Ovary (tissue), 9 donors: ENCODE data around the gene APBA1. TPM values are rescaled to one million over a fixed set of nuclear protein-coding genes. Genes with fewer than 3 reads are reported as not detected.
"Not testable (repeated sequence)": the region's sequence is repeated elsewhere in the genome, so short reads cannot be mapped to it uniquely, and the experiment has no call there.

ENCODE experiments used
- DNase-seq, 5 donors: peaks; one replicate each; pipeline ENCODE4 v3.0.0-alpha.2; 2019 to 2020
- H3K27ac ChIP-seq, 2 donors: fragments of 200-600 bp; one replicate each; pipeline versions ENCODE4 v1.5.1 to v1.8.0; 2019 to 2022
- H3K27me3 ChIP-seq: fragments of 200-600 bp; one replicate; pipeline ENCODE4 v1.8.0; 2022
- H3K36me3 ChIP-seq: fragments of 200-600 bp; sonication (generic); one replicate; pipeline ENCODE4 v1.5.1; 2019
- H3K4me1 ChIP-seq: one replicate; pipeline ENCODE4 v1.8.1; 2013; ENCODE audit warnings: mild to moderate bottlenecking, moderate library complexity; ENCODE audit not compliant: insufficient read depth
- H3K4me3 ChIP-seq: fragments of 200-600 bp; sonication (generic); one replicate; pipeline ENCODE4 v1.5.1; 2017
- H3K9me3 ChIP-seq, 2 donors: fragments of 200-600 bp in 1 of 2; sonication (generic) in 1 of 2; one replicate each; pipeline versions ENCODE4 v1.5.1 to v1.8.1; 2013 to 2019; ENCODE audit warnings: mild to moderate bottlenecking in 1 of 2, moderate library complexity in 1 of 2
- EP300 ChIP-seq: sonication (generic); formaldehyde crosslinking; IDR thresholded peaks from one replicate; pipeline ENCODE4 v1.6.1; 2017; ENCODE audit warnings: antibody characterized with exemption
- POLR2A ChIP-seq: fragments of 450-650 bp; IDR thresholded peaks from one replicate; pipeline ENCODE4 v1.6.1; 2017; ENCODE audit warnings: antibody characterized with exemption, mild to moderate bottlenecking, moderate library complexity
- WGBS, 3 donors: extraction: QIAGEN DNeasy Blood & Tissue Kit in 1 of 3; methylation state at CpG; one replicate each; pipeline versions ENCODE4 v1.1.5 to v1.1.7; 2013 to 2017; 5-methylcytosine and 5-hydroxymethylcytosine counted together
- intact Hi-C, 4 donors: fragments of 100-400 bp; cut with DNase I; formaldehyde crosslinking; loops; one replicate each; pipeline versions ENCODE4 v1.11.0 to v1.15.1; 2022 to 2023
- polyA plus RNA-seq, 2 donors: library from polyadenylated mRNA; stranded (reverse); fragments of 200-250 nt in 1 of 2; fragments of 350-450 nt in 1 of 2; fragmentation: Illumina TruSeq in 1 of 2; extraction: RNeasy Lipid Tissue Mini Kit (QIAGEN cat#74804) in 1 of 2; gene quantifications; one replicate each; pipeline ENCODE4 v1.2.3, GENCODE V29; 2013 to 2014
- total RNA-seq, 7 donors: library from RNA; depleted of rRNA in 2 of 7; stranded (reverse); fragments of >200 nt in 2 of 7; fragmentation: NEBNext Ultra II Directional in 3 of 7; extraction: Animal tissue kit (Norgen Biotek cat#: 25700) in 3 of 7; gene quantifications; one replicate each; pipeline versions ENCODE4 v1.1.0 to v1.2.4, GENCODE V29; 2016 to 2023
- TF ChIP-seq, protein P1 (sequence below), 3 donors: fragments of 450-650 bp in 2 of 3; fragments of 200-600 bp in 1 of 3; IDR thresholded peaks; one replicate each; pipeline versions ENCODE4 v1.5.1 to v1.8.0; 2016 to 2022; ENCODE audit warnings: antibody characterized with exemption in 3 of 3, mild to moderate bottlenecking in 1 of 3
- donor health status: DM: no; HTN: no; CAD: no; lungs with moderate emphysema.
- donor health status: DM: no; HTN: no; CAD: no.
- donor health status: Bipolar disorder and iron deficiency.
- donor health status: DM: yes; HTN: yes; CAD: no.
- donor health status: DM: no; HTN: no; CAD: no.
- donor health status: DM: yes; HTN: yes; CAD: no.

Gene APBA1
- total and polyA plus RNA-seq, 9 donors, result 2.8 to 17.6 (median 12.9) TPM

GRCh38 chr9:69600314-69601047 lies 71.7 kb downstream of the APBA1 start:
- Histone ChIP-seq H3K4me3 (no peak overlapping the region), H3K36me3 (no peaks in the 10 kb centered on the region), H3K9me3 (no peaks in the 10 kb centered on the region), H3K27me3 (no peaks in the 10 kb centered on the region), H3K4me1 (peaks cover 10% of the 10 kb centered on the region), H3K27ac (no peak overlapping the region)
- intact Hi-C loops, result no loop called here
- 86 to 88% (median 88%) methylated on average over 7 of the region's 7 CpGs for WGBS, 3 donors
- DNase-seq, result no peak
- no peak for TF ChIP-seq EP300
- TF ChIP-seq, protein P1, sequence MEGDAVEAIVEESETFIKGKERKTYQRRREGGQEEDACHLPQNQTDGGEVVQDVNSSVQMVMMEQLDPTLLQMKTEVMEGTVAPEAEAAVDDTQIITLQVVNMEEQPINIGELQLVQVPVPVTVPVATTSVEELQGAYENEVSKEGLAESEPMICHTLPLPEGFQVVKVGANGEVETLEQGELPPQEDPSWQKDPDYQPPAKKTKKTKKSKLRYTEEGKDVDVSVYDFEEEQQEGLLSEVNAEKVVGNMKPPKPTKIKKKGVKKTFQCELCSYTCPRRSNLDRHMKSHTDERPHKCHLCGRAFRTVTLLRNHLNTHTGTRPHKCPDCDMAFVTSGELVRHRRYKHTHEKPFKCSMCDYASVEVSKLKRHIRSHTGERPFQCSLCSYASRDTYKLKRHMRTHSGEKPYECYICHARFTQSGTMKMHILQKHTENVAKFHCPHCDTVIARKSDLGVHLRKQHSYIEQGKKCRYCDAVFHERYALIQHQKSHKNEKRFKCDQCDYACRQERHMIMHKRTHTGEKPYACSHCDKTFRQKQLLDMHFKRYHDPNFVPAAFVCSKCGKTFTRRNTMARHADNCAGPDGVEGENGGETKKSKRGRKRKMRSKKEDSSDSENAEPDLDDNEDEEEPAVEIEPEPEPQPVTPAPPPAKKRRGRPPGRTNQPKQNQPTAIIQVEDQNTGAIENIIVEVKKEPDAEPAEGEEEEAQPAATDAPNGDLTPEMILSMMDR (IDR thresholded peaks at IDR 0.05), result no peak
- no peak for TF ChIP-seq POLR2A

- DNase-seq, result no peak
- no peaks in the 10 kb centered on the region for H3K36me3 ChIP-seq
- no peaks in the 10 kb centered on the region for H3K9me3 ChIP-seq
- no peak overlapping the region for H3K4me3 ChIP-seq
- TF ChIP-seq POLR2A, result no peak
- H3K4me1 ChIP-seq, result peaks cover 7% of the 10 kb centered on the region
- 19 to 52% (median 29%) methylated on average over 8 of the region's 8 CpGs for WGBS, 3 donors
- H3K27me3 ChIP-seq, result no peaks in the 10 kb centered on the region
- intact Hi-C loops, result no loop called here
- no peak overlapping the region for H3K27ac ChIP-seq
These were observed 72.8 kb downstream of the APBA1 start for GRCh38 chr9:69599232-69599971.

DNA sequence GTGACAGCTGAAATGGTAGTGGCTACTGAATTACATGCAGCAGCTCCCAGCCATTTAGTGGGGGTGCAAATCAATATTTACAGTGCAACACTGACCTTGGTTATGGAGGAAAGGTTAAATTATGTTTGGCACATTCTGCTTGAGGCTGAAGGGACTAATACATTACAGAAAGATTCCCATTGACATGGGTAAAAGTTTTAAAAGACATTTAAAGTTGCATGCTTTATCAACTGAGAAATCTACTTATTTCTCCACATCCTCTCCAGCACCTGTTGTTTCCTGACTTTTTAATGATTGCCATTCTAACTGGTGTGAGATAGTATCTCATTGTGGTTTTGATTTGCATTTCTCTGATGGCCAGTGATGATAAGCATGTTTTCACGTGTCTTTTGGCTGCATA lies 75.3 kb downstream of the APBA1 start:
- H3K27ac ChIP-seq, result not testable (repeated sequence)

GRCh38 chr9:69594180-69594579 lies 78.0 kb downstream of the APBA1 start:
- Histone ChIP-seq H3K4me1 (peaks cover 2% of the 10 kb centered on the region), H3K27ac (no peak overlapping the region), H3K4me3 (no peak overlapping the region), H3K9me3 (no peaks in the 10 kb centered on the region), H3K27me3 (no peaks in the 10 kb centered on the region), H3K36me3 (no peaks in the 10 kb centered on the region)
- WGBS, 3 donors, result 76 to 79% (median 77%) methylated on average over 2 of the region's 2 CpGs
- intact Hi-C loops, result no loop called here
- DNase-seq, result no peak
- TF ChIP-seq EP300 (no peak), POLR2A (no peak)
- TF ChIP-seq, protein P1 (IDR thresholded peaks at IDR 0.05), result no peak

More for the DNA sequence above, 75.3 kb downstream of the APBA1 start:
- intact Hi-C loops, DNase-seq, H3K27me3 ChIP-seq, H3K9me3 ChIP-seq, H3K4me1 ChIP-seq, H3K4me3 ChIP-seq, H3K36me3 ChIP-seq: not testable (repeated sequence)
- WGBS, 3 donors, result 83 to 93% (median 89%) methylated on average over 1 of the region's 1 CpG

DNA sequence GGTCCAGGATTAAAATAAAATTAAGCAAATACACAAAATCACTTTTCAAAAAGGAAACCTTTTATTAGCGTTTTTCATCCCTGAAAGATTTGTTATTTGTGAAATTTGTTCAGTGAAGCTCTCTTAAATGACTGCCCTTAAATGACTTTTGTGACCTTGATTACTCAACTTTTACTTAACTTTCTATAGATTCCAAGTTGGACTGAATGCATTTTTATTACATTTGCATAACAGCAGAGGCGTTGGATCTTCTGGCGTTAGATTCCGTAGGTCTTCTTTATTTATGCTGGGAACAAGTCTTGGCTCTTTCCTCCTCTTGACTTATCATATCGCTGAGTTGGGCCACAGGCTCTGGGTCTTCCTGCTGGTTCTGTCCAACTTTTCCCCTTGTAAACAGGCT lies 78.4 kb downstream of the APBA1 start:
- Histone ChIP-seq H3K27ac (no peak overlapping the region), H3K4me1 (peaks cover 2% of the 10 kb centered on the region), H3K36me3 (no peaks in the 10 kb centered on the region), H3K4me3 (no peak overlapping the region), H3K27me3 (no peaks in the 10 kb centered on the region), H3K9me3 (no peaks in the 10 kb centered on the region)
- no peak for DNase-seq
- TF ChIP-seq EP300 (no peak), POLR2A (no peak)
- TF ChIP-seq, protein P1 (IDR thresholded peaks at IDR 0.05), result no peak
- intact Hi-C loops, result no loop called here
- WGBS, 3 donors, result 52 to 77% (median 67%) methylated on average over 5 of the region's 5 CpGs
